Bronchial epithelial cell (primary cell): Measurements from ENCODE around the gene OTUD1. TPM values are rescaled to one million over a fixed set of nuclear protein-coding genes. Genes with fewer than 3 reads are reported as not detected.

Source experiments
- DNase-seq: peaks from one replicate; pipeline ENCODE4 v3.0.0-alpha.2; 2010; ENCODE audit warnings: low read depth
- FAIRE-seq: peaks from 2 replicates; lab custom pipeline; 2011; peaks lifted over from hg19 to GRCh38; lab: Jason Lieb, UNC
- H3K27me3 ChIP-seq: 2 replicates; pipeline ENCODE4 v1.5.1; 2011; ENCODE audit warnings: low read length; ENCODE audit not compliant: control insufficient read depth, insufficient read depth
- H3K36me3 ChIP-seq: 2 replicates; pipeline ENCODE4 v1.5.1; 2011; ENCODE audit warnings: low read length; ENCODE audit not compliant: control insufficient read depth, insufficient read depth
- H3K4me3 ChIP-seq: 2 replicates; pipeline ENCODE4 v1.5.1; 2011; ENCODE audit warnings: mild to moderate bottlenecking, low read depth, low read length, control low read depth
- CTCF ChIP-seq: IDR thresholded peaks from 2 replicates; pipeline ENCODE4 v1.5.1; 2011; ENCODE audit warnings: mild to moderate bottlenecking, moderate library complexity, low read length, control low read depth, inconsistent platforms; ENCODE audit not compliant: insufficient read depth, severe bottlenecking
- total RNA-seq: library from RNA; depleted of rRNA; stranded (reverse); fragments of >200 nt; gene quantifications from 2 replicates; pipeline ENCODE4 v1.2.1, GENCODE V29; 2014

Gene OTUD1
- total RNA-seq, 1 donor from 2014 or later: 16.8 TPM

GRCh38 chr10:23406409-23406808, 32.5 kb upstream of the OTUD1 start:
- Histone ChIP-seq H3K36me3 (no peaks in the 10 kb centered on the region), H3K4me3 (no peak overlapping the region), H3K27me3 (no peaks in the 10 kb centered on the region)
- no peak for TF ChIP-seq CTCF
- FAIRE-seq (no peak), DNase-seq (no peak)

DNA sequence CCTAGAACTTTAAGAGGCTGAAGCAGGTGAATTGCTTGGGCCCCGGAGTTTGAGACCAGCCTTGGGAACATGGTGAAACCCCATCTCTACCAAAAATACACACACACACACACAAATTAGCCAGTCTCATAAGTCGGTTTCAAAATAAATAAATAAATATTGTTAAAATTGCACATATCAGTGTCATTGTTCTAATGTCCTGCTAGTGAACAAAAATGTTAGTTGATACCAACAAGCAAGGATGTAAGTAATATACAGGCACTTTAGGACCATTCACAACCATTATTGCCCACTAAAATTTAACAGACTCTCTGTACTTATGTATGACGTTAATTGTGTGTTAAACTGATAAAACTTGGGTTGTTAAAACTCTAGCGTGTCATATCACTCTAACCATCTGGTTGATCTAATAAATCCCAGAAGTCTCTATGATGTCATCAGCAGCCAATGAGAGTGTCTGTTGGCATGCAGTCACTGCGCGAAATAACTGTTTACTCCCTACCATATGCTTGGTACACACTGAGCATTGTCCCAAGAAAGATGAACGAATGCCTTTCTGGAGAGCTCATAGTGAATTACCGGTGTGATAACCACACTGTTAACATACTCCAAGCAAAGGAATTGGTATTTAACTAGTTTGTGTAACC, 30.4 kb upstream of the OTUD1 start:
- H3K4me3 ChIP-seq: no peak overlapping the region
- H3K27me3 ChIP-seq: no peaks in the 10 kb centered on the region
- H3K36me3 ChIP-seq: no peaks in the 10 kb centered on the region
- no peak for DNase-seq
- TF ChIP-seq CTCF: no peak
- no peak for FAIRE-seq

- no peak for TF ChIP-seq CTCF
- FAIRE-seq: no peak
- peak; percentile 53 for DNase-seq
- Histone ChIP-seq H3K27me3 (no peaks in the 10 kb centered on the region), H3K36me3 (no peaks in the 10 kb centered on the region), H3K4me3 (no peak overlapping the region)
Measured at GRCh38 chr10:23412223-23412622, 26.7 kb upstream of the OTUD1 start.

DNA sequence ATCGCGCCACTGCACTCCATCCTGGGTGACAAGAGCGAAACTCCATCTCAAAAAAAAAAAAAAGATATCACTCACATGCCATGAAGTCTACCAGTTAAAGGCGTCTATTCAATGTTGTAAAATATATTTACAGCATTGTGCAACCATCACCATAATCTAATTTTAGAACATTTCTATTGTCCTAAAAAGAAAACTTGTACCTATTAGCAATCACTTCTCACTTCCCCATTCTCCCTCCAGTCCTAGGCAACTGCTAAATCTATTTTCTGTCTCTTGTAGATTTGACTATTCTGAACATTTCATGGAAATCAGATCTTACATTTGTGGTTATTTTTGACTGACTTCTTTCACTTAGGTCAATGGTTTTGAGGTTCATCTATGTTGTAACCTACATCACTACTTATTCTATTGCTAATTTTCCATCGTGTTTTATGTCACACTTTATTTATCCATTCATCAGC, 25.2 kb upstream of the OTUD1 start:
- no peak for DNase-seq
- FAIRE-seq: no peak
- Histone ChIP-seq H3K36me3 (no peaks in the 10 kb centered on the region), H3K4me3 (no peak overlapping the region), H3K27me3 (no peaks in the 10 kb centered on the region)
- no peak for TF ChIP-seq CTCF

DNA sequence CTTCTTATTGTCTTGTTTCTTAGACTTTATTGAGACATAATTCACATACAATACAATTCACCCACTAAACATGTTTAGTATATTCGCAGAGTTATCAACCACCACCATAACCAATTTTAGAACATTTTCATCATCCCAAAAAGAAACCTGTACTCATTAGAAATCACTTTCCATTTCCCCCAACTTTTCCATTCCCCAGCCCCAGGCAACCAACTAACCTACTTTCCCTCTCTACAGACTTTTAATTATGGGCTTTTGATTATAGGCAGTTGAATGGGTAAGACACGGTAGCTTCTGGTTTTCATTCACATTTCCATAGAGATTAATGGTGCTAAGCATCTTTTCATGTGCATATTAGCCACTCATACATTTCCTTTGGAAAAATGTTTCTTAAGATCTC, 24.2 kb upstream of the OTUD1 start:
- no peak for TF ChIP-seq CTCF
- DNase-seq (no peak), FAIRE-seq (no peak)
- H3K36me3 ChIP-seq: no peaks in the 10 kb centered on the region
- H3K27me3 ChIP-seq: no peaks in the 10 kb centered on the region
- no peak overlapping the region for H3K4me3 ChIP-seq

GRCh38 chr10:23417254-23417653, 21.6 kb upstream of the OTUD1 start:
- no peak overlapping the region for H3K4me3 ChIP-seq
- H3K27me3 ChIP-seq: no peaks in the 10 kb centered on the region
- TF ChIP-seq CTCF: no peak
- no peaks in the 10 kb centered on the region for H3K36me3 ChIP-seq
- DNase-seq: peak; percentile 59
- FAIRE-seq: no peak
